HepG2 (cell line): ENCODE results near the gene SPOCD1. TPM values are rescaled to one million over a fixed set of nuclear protein-coding genes. Genes with fewer than 3 reads are reported as not detected.

Experiments
- ADNP ChIP-seq: sonication (generic); formaldehyde crosslinking; IDR thresholded peaks from 2 replicates; pipeline ENCODE4 v1.4.0; 2020; ENCODE audit warnings: missing genetic modification reagents
- ARNT ChIP-seq: fragments of 450-650 bp; IDR thresholded peaks from 2 replicates; pipeline ENCODE4 v1.6.1; 2017
- BHLHE40 ChIP-seq: IDR thresholded peaks from 2 replicates; pipeline ENCODE4 v1.6.1; 2011; ENCODE audit warnings: low read length, improper control_type of control experiment
- EP300 ChIP-seq, 3 experiments: sonication (generic) in 1 of 3; formaldehyde crosslinking in 1 of 3; IDR thresholded peaks; 2 replicates each; pipeline versions ENCODE4 v1.5.1 to v1.6.1; 2011 to 2020; ENCODE audit warnings: low read depth in 2 of 3, low read length in 2 of 3, borderline replicate concordance in 1 of 3, improper control_type of control experiment in 1 of 3, mild to moderate bottlenecking in 1 of 3, missing genetic modification reagents in 1 of 3, moderate library complexity in 1 of 3
- IRF2 ChIP-seq: IDR thresholded peaks from 2 replicates; pipeline ENCODE4 v1.6.1; 2018; ENCODE audit warnings: missing genetic modification reagents, missing compliant biosample characterization
- MED13 ChIP-seq: sonication (generic); formaldehyde crosslinking; IDR thresholded peaks from 2 replicates; pipeline ENCODE4 v1.5.0; 2020; ENCODE audit warnings: missing genetic modification reagents
- NCOA2 ChIP-seq: sonication (generic); formaldehyde crosslinking; IDR thresholded peaks from 2 replicates; pipeline ENCODE4 v1.8.0; 2022; ENCODE audit warnings: inconsistent platforms
- NR1H2 ChIP-seq: sonication (generic); formaldehyde crosslinking; IDR thresholded peaks from 2 replicates; pipeline ENCODE4 v1.8.1; 2022; ENCODE audit warnings: low read depth, missing genetic modification reagents, borderline replicate concordance
- PHF20 ChIP-seq: sonication (generic); formaldehyde crosslinking; IDR thresholded peaks from 2 replicates; pipeline ENCODE4 v1.5.0; 2020; ENCODE audit warnings: mild to moderate bottlenecking, missing genetic modification reagents
- SP1 ChIP-seq, 2 experiments: fragments of 450-650 bp in 1 of 2; sonication (generic) in 1 of 2; formaldehyde crosslinking in 1 of 2; IDR thresholded peaks; 2 replicates each; pipeline versions ENCODE4 v1.4.0 to v1.6.1; 2016 to 2020; ENCODE audit warnings: missing genetic modification reagents in 1 of 2
- TOE1 ChIP-seq: sonication (generic); formaldehyde crosslinking; IDR thresholded peaks from 2 replicates; pipeline ENCODE4 v1.4.0; 2020; ENCODE audit warnings: mild to moderate bottlenecking, missing genetic modification reagents
- ZBTB21 ChIP-seq: sonication (generic); formaldehyde crosslinking; IDR thresholded peaks from 2 replicates; pipeline ENCODE4 v1.4.0; 2020; ENCODE audit warnings: missing genetic modification reagents
- ZC3H13 ChIP-seq: sonication (generic); formaldehyde crosslinking; IDR thresholded peaks from 2 replicates; pipeline ENCODE4 v1.8.1; 2023; ENCODE audit warnings: mild to moderate bottlenecking, missing genetic modification reagents, moderate library complexity
- ZNF224 ChIP-seq: sonication (generic); formaldehyde crosslinking; IDR thresholded peaks from 2 replicates; pipeline ENCODE4 v1.5.0; 2020; ENCODE audit warnings: mild to moderate bottlenecking, missing genetic modification reagents
- ZNF230 ChIP-seq: sonication (generic); formaldehyde crosslinking; IDR thresholded peaks from 2 replicates; pipeline ENCODE4 v1.4.0; 2020; ENCODE audit warnings: mild to moderate bottlenecking, missing genetic modification reagents
- ZNF280B ChIP-seq: sonication (generic); formaldehyde crosslinking; IDR thresholded peaks from 2 replicates; pipeline ENCODE4 v1.5.0; 2020; ENCODE audit warnings: missing genetic modification reagents, mild to moderate bottlenecking, borderline replicate concordance
- ZNF556 ChIP-seq: sonication (generic); formaldehyde crosslinking; IDR thresholded peaks from 2 replicates; pipeline ENCODE4 v1.4.0; 2020; ENCODE audit warnings: mild to moderate bottlenecking, missing genetic modification reagents, borderline replicate concordance
- ZNF629 ChIP-seq: sonication (generic); formaldehyde crosslinking; conservative IDR thresholded peaks from 2 replicates; pipeline ENCODE4 v1.5.0; 2020; ENCODE audit warnings: missing genetic modification reagents
- ZNF652 ChIP-seq: IDR thresholded peaks from 2 replicates; pipeline ENCODE4 v1.6.1; 2016; ENCODE audit warnings: low read depth, borderline replicate concordance
- ZNF839 ChIP-seq: sonication (generic); formaldehyde crosslinking; IDR thresholded peaks from 2 replicates; pipeline ENCODE4 v1.4.0; 2020; ENCODE audit warnings: missing genetic modification reagents, mild to moderate bottlenecking, borderline replicate concordance
- ZSCAN12 ChIP-seq: sonication (generic); formaldehyde crosslinking; IDR thresholded peaks from 2 replicates; pipeline ENCODE4 v1.9.0; 2021; ENCODE audit warnings: mild to moderate bottlenecking, missing genetic modification reagents
- ZSCAN9 ChIP-seq: IDR thresholded peaks from 2 replicates; pipeline ENCODE4 v1.6.1; 2016; ENCODE audit warnings: borderline replicate concordance
- polyA plus RNA-seq, 8 experiments: library from polyadenylated mRNA; depleted of rRNA in 3 of 8; stranded (reverse) in 7 of 8; unstranded in 1 of 8; fragments of >200 nt; fragmentation: Illumina TruSeq in 4 of 8; extraction: Trizol in 4 of 8; gene quantifications; 2 replicates each; pipeline versions ENCODE4 v1.2.1 to v1.2.3, GENCODE V29; 2011 to 2016; ENCODE audit warnings: low read depth in 4 of 8, missing spikeins in 1 of 8, mixed read lengths in 1 of 8; ENCODE audit not compliant: insufficient read depth in 1 of 8
- total RNA-seq, 5 experiments: library from RNA; depleted of rRNA; stranded (reverse); fragments of >200 nt; fragmentation: Illumina TruSeq; extraction: Trizol; gene quantifications; 2 replicates each; pipeline ENCODE4 v1.2.3, GENCODE V29; 2016; ENCODE audit warnings: low read depth in 1 of 5
- TF ChIP-seq, protein P1 (sequence below): sonication (generic); formaldehyde crosslinking; IDR thresholded peaks from 2 replicates; pipeline ENCODE4 v1.8.1; 2023; ENCODE audit warnings: mild to moderate bottlenecking, inconsistent platforms, moderate library complexity, missing genetic modification reagents, borderline replicate concordance
- TF ChIP-seq, protein P2 (sequence below): sonication (generic); formaldehyde crosslinking; IDR thresholded peaks from 2 replicates; pipeline ENCODE4 v1.5.1; 2020; ENCODE audit warnings: missing genetic modification reagents, mild to moderate bottlenecking, borderline replicate concordance

SPOCD1 gene
- total and polyA plus RNA-seq, 2 of the 13 experiments (the other 11 are each of a cell fraction or from before 2014, with no cell fraction given): 0.24 to 0.29 TPM

GRCh38 chr1:31789259-31790065 is 26.4 kb downstream of the SPOCD1 start (continued):
- TF ChIP-seq, protein P1, sequence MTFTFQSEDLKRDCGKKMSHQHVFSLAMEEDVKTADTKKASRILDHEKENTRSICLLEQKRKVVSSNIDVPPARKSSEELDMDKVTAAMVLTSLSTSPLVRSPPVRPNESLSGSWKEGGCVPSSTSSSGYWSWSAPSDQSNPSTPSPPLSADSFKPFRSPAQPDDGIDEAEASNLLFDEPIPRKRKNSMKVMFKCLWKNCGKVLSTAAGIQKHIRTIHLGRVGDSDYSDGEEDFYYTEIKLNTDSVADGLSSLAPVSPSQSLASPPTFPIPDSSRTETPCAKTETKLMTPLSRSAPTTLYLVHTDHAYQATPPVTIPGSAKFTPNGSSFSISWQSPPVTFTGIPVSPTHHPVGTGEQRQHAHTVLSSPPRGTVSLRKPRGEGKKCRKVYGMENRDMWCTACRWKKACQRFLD (CRISPR knock-in tag): no peak
- TF ChIP-seq ZNF652 (CRISPR knock-in tag): 0 out of 2 replicates have a peak, but pooled peaks have one; percentile 19
- TF ChIP-seq EP300 (IDR thresholded peaks at IDR 0.05; ENCODE audit: low read depth in 2 of 2, low read length in 2 of 2): no peak
- no peak for TF ChIP-seq EP300 (CRISPR knock-in tag; IDR thresholded peaks at IDR 0.05; ENCODE audit: borderline replicate concordance)
- no peak for TF ChIP-seq TOE1
- no peak for TF ChIP-seq NR1H2 (CRISPR knock-in tag)
- no peak for TF ChIP-seq ZNF629 (CRISPR knock-in tag)
- TF ChIP-seq ZBTB21: no peak
- no peak for TF ChIP-seq SP1 (IDR thresholded peaks at IDR 0.05)
- TF ChIP-seq SP1 (CRISPR knock-in tag; IDR thresholded peaks at IDR 0.05): 0 out of 2 replicates have a peak, but pooled peaks have one; percentile 26
- TF ChIP-seq ADNP (CRISPR knock-in tag): no peak
- no peak for TF ChIP-seq BHLHE40
- no peak for TF ChIP-seq ZNF224
- no peak for TF ChIP-seq IRF2 (CRISPR knock-in tag)
- TF ChIP-seq ZNF280B: no peak
- 0 out of 2 replicates have a peak, but pooled peaks have one; percentile 52 for TF ChIP-seq ZNF556
- TF ChIP-seq ZSCAN9 (CRISPR knock-in tag): peak; percentile 44; the same call in 1 of the 2 replicates
- no peak for TF ChIP-seq ARNT
- TF ChIP-seq MED13 (CRISPR knock-in tag): no peak
- no peak for TF ChIP-seq ZSCAN12 (CRISPR knock-in tag)
- no peak for TF ChIP-seq ZC3H13
- TF ChIP-seq, protein P2, sequence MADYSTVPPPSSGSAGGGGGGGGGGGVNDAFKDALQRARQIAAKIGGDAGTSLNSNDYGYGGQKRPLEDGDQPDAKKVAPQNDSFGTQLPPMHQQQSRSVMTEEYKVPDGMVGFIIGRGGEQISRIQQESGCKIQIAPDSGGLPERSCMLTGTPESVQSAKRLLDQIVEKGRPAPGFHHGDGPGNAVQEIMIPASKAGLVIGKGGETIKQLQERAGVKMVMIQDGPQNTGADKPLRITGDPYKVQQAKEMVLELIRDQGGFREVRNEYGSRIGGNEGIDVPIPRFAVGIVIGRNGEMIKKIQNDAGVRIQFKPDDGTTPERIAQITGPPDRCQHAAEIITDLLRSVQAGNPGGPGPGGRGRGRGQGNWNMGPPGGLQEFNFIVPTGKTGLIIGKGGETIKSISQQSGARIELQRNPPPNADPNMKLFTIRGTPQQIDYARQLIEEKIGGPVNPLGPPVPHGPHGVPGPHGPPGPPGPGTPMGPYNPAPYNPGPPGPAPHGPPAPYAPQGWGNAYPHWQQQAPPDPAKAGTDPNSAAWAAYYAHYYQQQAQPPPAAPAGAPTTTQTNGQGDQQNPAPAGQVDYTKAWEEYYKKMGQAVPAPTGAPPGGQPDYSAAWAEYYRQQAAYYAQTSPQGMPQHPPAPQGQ (CRISPR knock-in tag): no peak
- TF ChIP-seq NCOA2 (CRISPR knock-in tag): no peak
- no peak for TF ChIP-seq ZNF230 (CRISPR knock-in tag)
- no peak for TF ChIP-seq PHF20
- no peak for TF ChIP-seq ZNF839 (CRISPR knock-in tag)
